NK-92 (cell line): ENCODE results near the gene IFNAR2.

ENCODE experiments used
- DNase-seq: peaks from one replicate; lab custom pipeline; 2025; ENCODE audit not compliant: unreplicated experiment; lab: John Stamatoyannopoulos, UW

The IFNAR2 gene

GRCh38 chr21:33266050-33266788, 36.5 kb downstream of the IFNAR2 start, which contains the start of gene IL10RB:
Gene IL10RB, plus strand, starts transcription at chr21:33266367. Its CDS starts 99 bp downstream, at chr21:33266466.
- no peak for DNase-seq

- DNase-seq, result no peak
Measured at GRCh38 chr21:33266789-33267135, 37.0 kb downstream of the IFNAR2 start.

- DNase-seq, result no peak
Measured at GRCh38 chr21:33267250-33267649, 37.5 kb downstream of the IFNAR2 start.

- DNase-seq, result no peak
Measured at GRCh38 chr21:33268393-33268736, 38.6 kb downstream of the IFNAR2 start.

GRCh38 chr21:33268737-33269441, 39.2 kb downstream of the IFNAR2 start:
- no peak for DNase-seq

GRCh38 chr21:33270986-33271385, 41.2 kb downstream of the IFNAR2 start:
- no peak for DNase-seq

- DNase-seq, result no peak
Measured at GRCh38 chr21:33273044-33273443, 43.3 kb downstream of the IFNAR2 start.

GRCh38 chr21:33278721-33279120, 49.0 kb downstream of the IFNAR2 start:
- DNase-seq, result no peak

- DNase-seq, result no peak
Measured at GRCh38 chr21:33279330-33279820, 49.6 kb downstream of the IFNAR2 start.
